Naive thymus-derived CD4-positive, alpha-beta T cell (primary cell): ENCODE data around the gene SRPRB. TPM values are rescaled to one million over a fixed set of nuclear protein-coding genes. Genes with fewer than 3 reads are reported as not detected.

Experiments used
- ATAC-seq: fragments of 150-1000 bp; cut with Tn5 transposase; 2 replicates; pipeline ENCODE4 v1.10.0; 2021; ENCODE audit warnings: mild to moderate bottlenecking, moderate library complexity
- CTCF ChIA-PET: fragments of 350-600 bp; sonication (Branson Sonifier 250); formaldehyde crosslinking; loops from one replicate; lab custom pipeline; 2021; ENCODE audit warnings: antibody characterized with exemption; lab: Charles Lee
- POLR2A ChIA-PET: fragments of 350-600 bp; sonication (Branson Sonifier 250); formaldehyde crosslinking; loops from one replicate; lab custom pipeline; 2021; ENCODE audit warnings: antibody characterized with exemption, inconsistent platforms; lab: Charles Lee
- DNase-seq, 9 donors: peaks; one replicate each; pipeline versions ENCODE4 v3.0.0 to v3.0.0-alpha.2; 2020 to 2022; ENCODE audit warnings: mixed read lengths in 1 of 9
- H3K27ac ChIP-seq: one replicate; pipeline ENCODE4 v1.7.0; 2013; ENCODE audit warnings: mild to moderate bottlenecking, low read depth, low read length, moderate library complexity
- H3K27me3 ChIP-seq, 2 donors: one replicate each; pipeline ENCODE4 v1.7.0; 2013; ENCODE audit warnings: low read length in 2 of 2, mild to moderate bottlenecking in 2 of 2, moderate library complexity in 2 of 2; ENCODE audit not compliant: control insufficient read depth in 2 of 2, insufficient read depth in 2 of 2
- H3K36me3 ChIP-seq, 3 experiments: 1 replicate in 2 of 3; 2 replicates in 1 of 3; pipeline ENCODE4 v1.7.0; 2013; ENCODE audit warnings: low read length in 3 of 3, mild to moderate bottlenecking in 3 of 3, moderate library complexity in 1 of 3; ENCODE audit not compliant: insufficient read depth in 3 of 3, control insufficient read depth in 2 of 3
- H3K4me1 ChIP-seq, 2 donors: one replicate each; pipeline ENCODE4 v1.7.0; 2013; ENCODE audit warnings: low read length in 2 of 2, mild to moderate bottlenecking in 2 of 2, moderate library complexity in 1 of 2; ENCODE audit not compliant: control insufficient read depth in 2 of 2, insufficient read depth in 2 of 2
- H3K4me3 ChIP-seq: 2 replicates; pipeline ENCODE4 v1.7.0; 2013; ENCODE audit warnings: mild to moderate bottlenecking, low read length
- H3K9me3 ChIP-seq, 3 experiments: 1 replicate in 2 of 3; 2 replicates in 1 of 3; pipeline ENCODE4 v1.7.0; 2013; ENCODE audit warnings: low read length in 3 of 3; ENCODE audit not compliant: control insufficient read depth in 2 of 3
- H3K27ac Mint-ChIP-seq, 9 donors: one replicate each; pipeline ENCODE4 v1.8.0; 2020 to 2022; ENCODE audit warnings: mixed read lengths in 9 of 9, mild to moderate bottlenecking in 8 of 9, moderate library complexity in 5 of 9, inconsistent platforms in 2 of 9
- H3K27me3 Mint-ChIP-seq, 5 donors: one replicate each; pipeline ENCODE4 v1.8.0; 2021 to 2022; ENCODE audit warnings: mixed read lengths in 5 of 5, mild to moderate bottlenecking in 1 of 5
- H3K36me3 Mint-ChIP-seq, 5 donors: one replicate each; pipeline ENCODE4 v1.8.0; 2020 to 2022; ENCODE audit warnings: mixed read lengths in 5 of 5, mild to moderate bottlenecking in 3 of 5, inconsistent platforms in 1 of 5
- H3K4me1 Mint-ChIP-seq, 7 donors: one replicate each; pipeline ENCODE4 v1.8.0; 2020 to 2022; ENCODE audit warnings: mixed read lengths in 7 of 7, mild to moderate bottlenecking in 3 of 7, inconsistent platforms in 1 of 7
- H3K4me3 Mint-ChIP-seq, 10 donors: one replicate each; pipeline ENCODE4 v1.8.0; 2020 to 2022; ENCODE audit warnings: mild to moderate bottlenecking in 10 of 10, mixed read lengths in 10 of 10, moderate library complexity in 6 of 10, inconsistent platforms in 2 of 10
- H3K9me3 Mint-ChIP-seq, 11 donors: one replicate each; pipeline ENCODE4 v1.8.0; 2020 to 2022; ENCODE audit warnings: mixed read lengths in 11 of 11, mild to moderate bottlenecking in 4 of 11, inconsistent platforms in 1 of 11, moderate library complexity in 1 of 11
- intact Hi-C, 2 donors: fragments of 100-400 bp; cut with micrococcal nuclease; formaldehyde crosslinking; loops; one replicate each; pipeline ENCODE4 v1.15.1; 2023
- polyA plus RNA-seq, 2 donors: library from polyadenylated mRNA; unstranded; fragments of 300-500 nt; fragmentation: Illumina TruSeq; gene quantifications; one replicate each; pipeline ENCODE4 v1.2.3, GENCODE V29; 2021
- total RNA-seq, 6 experiments: library from RNA in 5 of 6; stranded (reverse) in 5 of 6; gene quantifications; 1 replicate in 5 of 6; 2 replicates in 1 of 6; pipeline ENCODE4 v1.2.3 and lab custom pipeline; 2021 to 2026

SRPRB gene
- total and polyA plus RNA-seq, 7 experiments from 2014 or later: 27.4 to 63.3 (median 37.4) TPM

GRCh38 chr3:133840055-133840737 is 34.6 kb downstream of the SRPRB start:
- Histone ChIP-seq H3K27ac (no peak overlapping the region), H3K27me3 (no peaks in the 10 kb centered on the region), H3K36me3 (no peaks in the 10 kb centered on the region), H3K9me3 (no peaks in the 10 kb centered on the region), H3K4me3 (no peak overlapping the region), H3K4me1 (no peaks in the 10 kb centered on the region)
- H3K4me3 Mint-ChIP-seq: no peak overlapping the region
- H3K4me1 Mint-ChIP-seq: no peaks in the 10 kb centered on the region
- peaks cover 0 to under 1% (median 0%) of the 10 kb centered on the region in 11 donors for H3K9me3 Mint-ChIP-seq
- ChIA-PET CTCF (no interaction called here), POLR2A (no interaction called here)
- intact Hi-C loops: no loop called here
- no peaks in the 10 kb centered on the region for H3K36me3 Mint-ChIP-seq
- H3K27me3 Mint-ChIP-seq: peaks cover 0 to 5% (median 0%) of the 10 kb centered on the region in 5 donors
- no peak for DNase-seq
- H3K27ac Mint-ChIP-seq: no peak overlapping the region
- ATAC-seq: no peak

- no peak overlapping the region for H3K4me3 ChIP-seq
- no peaks in the 10 kb centered on the region for H3K27me3 ChIP-seq
- H3K36me3 ChIP-seq: no peaks in the 10 kb centered on the region
- Mint-ChIP-seq H3K9me3 (no peaks in the 10 kb centered on the region), H3K36me3 (no peaks in the 10 kb centered on the region), H3K4me3 (no peak overlapping the region), H3K27me3 (peaks cover 0 to 5% (median 0%) of the 10 kb centered on the region in 5 donors), H3K4me1 (no peaks in the 10 kb centered on the region), H3K27ac (no peak overlapping the region)
- no peak for ATAC-seq
- no peak for DNase-seq
- H3K27ac ChIP-seq: no peak overlapping the region
- POLR2A ChIA-PET: no interaction called here
- H3K4me1 ChIP-seq: no peaks in the 10 kb centered on the region
- no peaks in the 10 kb centered on the region for H3K9me3 ChIP-seq
- CTCF ChIA-PET: no interaction called here
- intact Hi-C loops: no loop called here
These were observed 35.2 kb downstream of the SRPRB start for GRCh38 chr3:133840767-133841166.

- H3K36me3 Mint-ChIP-seq: no peaks in the 10 kb centered on the region
- no peak for DNase-seq
- Histone ChIP-seq H3K4me3 (no peak overlapping the region), H3K27ac (no peak overlapping the region), H3K4me1 (no peaks in the 10 kb centered on the region), H3K9me3 (no peaks in the 10 kb centered on the region), H3K36me3 (no peaks in the 10 kb centered on the region), H3K27me3 (no peaks in the 10 kb centered on the region)
- no peaks in the 10 kb centered on the region for H3K4me1 Mint-ChIP-seq
- ChIA-PET POLR2A (no interaction called here), CTCF (no interaction called here)
- ATAC-seq: no peak
- intact Hi-C loops: no loop called here
- H3K27me3 Mint-ChIP-seq: peaks cover 0 to 5% (median 0%) of the 10 kb centered on the region in 5 donors
- no peak overlapping the region for H3K4me3 Mint-ChIP-seq
- no peak overlapping the region for H3K27ac Mint-ChIP-seq
- H3K9me3 Mint-ChIP-seq: no peaks in the 10 kb centered on the region
These were observed 35.6 kb downstream of the SRPRB start for GRCh38 chr3:133841196-133841595.

- no peaks in the 10 kb centered on the region for H3K4me1 ChIP-seq
- Mint-ChIP-seq H3K27me3 (peaks cover 0 to 5% (median under 1%) of the 10 kb centered on the region in 5 donors), H3K36me3 (no peaks in the 10 kb centered on the region), H3K27ac (no peak overlapping the region), H3K4me1 (no peaks in the 10 kb centered on the region), H3K4me3 (no peak overlapping the region), H3K9me3 (no peaks in the 10 kb centered on the region)
- POLR2A ChIA-PET: no interaction called here
- no peak for DNase-seq
- H3K9me3 ChIP-seq: no peaks in the 10 kb centered on the region
- no peak overlapping the region for H3K27ac ChIP-seq
- no peaks in the 10 kb centered on the region for H3K27me3 ChIP-seq
- CTCF ChIA-PET: no interaction called here
- intact Hi-C loops: no loop called here
- H3K36me3 ChIP-seq: no peaks in the 10 kb centered on the region
- no peak overlapping the region for H3K4me3 ChIP-seq
- no peak for ATAC-seq
These were observed 36.5 kb downstream of the SRPRB start for GRCh38 chr3:133842158-133842557.

GRCh38 chr3:133843634-133844033 is 38.0 kb downstream of the SRPRB start:
- Mint-ChIP-seq H3K27ac (no peak overlapping the region), H3K4me3 (no peak overlapping the region), H3K27me3 (peaks cover 0 to 15% (median 0%) of the 10 kb centered on the region in 5 donors), H3K9me3 (no peaks in the 10 kb centered on the region), H3K36me3 (no peaks in the 10 kb centered on the region), H3K4me1 (no peaks in the 10 kb centered on the region)
- no peaks in the 10 kb centered on the region for H3K9me3 ChIP-seq
- ATAC-seq (no peak), DNase-seq (no peak)
- no peak overlapping the region for H3K27ac ChIP-seq
- H3K4me3 ChIP-seq: no peak overlapping the region
- no peaks in the 10 kb centered on the region for H3K4me1 ChIP-seq
- intact Hi-C loops: no loop called here
- ChIA-PET POLR2A (no interaction called here), CTCF (no interaction called here)
- H3K27me3 ChIP-seq: no peaks in the 10 kb centered on the region
- H3K36me3 ChIP-seq: no peaks in the 10 kb centered on the region

GRCh38 chr3:133845127-133845526 is 39.5 kb downstream of the SRPRB start:
- no peak overlapping the region for H3K4me3 Mint-ChIP-seq
- POLR2A ChIA-PET: no interaction called here
- no peaks in the 10 kb centered on the region for H3K36me3 Mint-ChIP-seq
- intact Hi-C loops: no loop called here
- Histone ChIP-seq H3K27me3 (no peaks in the 10 kb centered on the region), H3K9me3 (no peaks in the 10 kb centered on the region), H3K27ac (no peak overlapping the region), H3K36me3 (no peaks in the 10 kb centered on the region), H3K4me1 (no peaks in the 10 kb centered on the region), H3K4me3 (no peak overlapping the region)
- H3K27ac Mint-ChIP-seq: no peak overlapping the region
- no peak for DNase-seq
- no peak for ATAC-seq
- peaks cover 0 to 19% (median 5%) of the 10 kb centered on the region in 5 donors for H3K27me3 Mint-ChIP-seq
- H3K9me3 Mint-ChIP-seq: peaks cover 0 to 4% (median 0%) of the 10 kb centered on the region in 11 donors
- CTCF ChIA-PET: no interaction called here
- no peaks in the 10 kb centered on the region for H3K4me1 Mint-ChIP-seq

- H3K4me1 ChIP-seq: no peaks in the 10 kb centered on the region
- ChIA-PET POLR2A (no interaction called here), CTCF (no interaction called here)
- H3K36me3 ChIP-seq: no peaks in the 10 kb centered on the region
- no peak overlapping the region for H3K4me3 ChIP-seq
- no peaks in the 10 kb centered on the region for H3K4me1 Mint-ChIP-seq
- DNase-seq (no peak), ATAC-seq (no peak)
- peaks cover 0 to 8% (median 0%) of the 10 kb centered on the region in 11 donors for H3K9me3 Mint-ChIP-seq
- H3K4me3 Mint-ChIP-seq: no peak overlapping the region
- H3K27me3 ChIP-seq: no peaks in the 10 kb centered on the region
- intact Hi-C loops: no loop called here
- H3K27ac Mint-ChIP-seq: no peak overlapping the region
- H3K27me3 Mint-ChIP-seq: peaks cover 0 to 23% (median under 1%) of the 10 kb centered on the region in 5 donors
- H3K36me3 Mint-ChIP-seq: no peaks in the 10 kb centered on the region
- no peaks in the 10 kb centered on the region for H3K9me3 ChIP-seq
- no peak overlapping the region for H3K27ac ChIP-seq
These were observed 43.7 kb downstream of the SRPRB start for GRCh38 chr3:133849346-133849745.
